Stomach (tissue), 9 donors: ENCODE measurements around the gene CCDC97. TPM values are rescaled to one million over a fixed set of nuclear protein-coding genes. Genes with fewer than 3 reads are reported as not detected.

Experiments used
- DNase-seq, 2 donors: peaks; one replicate each; pipeline versions ENCODE4 v3.0.0 to v3.0.0-alpha.2; 2013 to 2019
- H3K27ac ChIP-seq, 5 donors: fragments of 200-600 bp in 4 of 5; sonication (generic) in 4 of 5; one replicate each; pipeline ENCODE4 v1.5.1; 2013 to 2019; ENCODE audit warnings: mild to moderate bottlenecking in 1 of 5, moderate library complexity in 1 of 5
- H3K27me3 ChIP-seq, 3 donors: fragments of 200-600 bp; sonication (generic); one replicate each; pipeline ENCODE4 v1.5.1; 2017 to 2019; ENCODE audit warnings: mixed run types in 1 of 3
- H3K36me3 ChIP-seq, 4 donors: fragments of 200-600 bp; sonication (generic); 1 replicate in 3 of 4; 2 replicates in 1 of 4; pipeline ENCODE4 v1.5.1; 2016 to 2019
- H3K4me1 ChIP-seq, 4 donors: fragments of 200-600 bp; sonication (generic); one replicate each; pipeline ENCODE4 v1.5.1; 2016 to 2019
- H3K4me3 ChIP-seq, 4 donors: fragments of 200-600 bp; sonication (generic) in 3 of 4; one replicate each; pipeline ENCODE4 v1.5.1; 2016 to 2019; ENCODE audit warnings: mild to moderate bottlenecking in 1 of 4
- H3K9me3 ChIP-seq, 4 donors: fragments of 200-600 bp; sonication (generic); one replicate each; pipeline ENCODE4 v1.5.1; 2016 to 2019
- EP300 ChIP-seq: sonication (generic); formaldehyde crosslinking; IDR thresholded peaks from one replicate; pipeline ENCODE4 v1.6.1; 2017; ENCODE audit warnings: antibody characterized with exemption
- POLR2A ChIP-seq, 4 donors: fragments of 450-650 bp; IDR thresholded peaks; one replicate each; pipeline ENCODE4 v1.6.1; 2016; ENCODE audit warnings: antibody characterized with exemption in 4 of 4, control low read depth in 2 of 4, mild to moderate bottlenecking in 1 of 4, moderate library complexity in 1 of 4
- POLR2AphosphoS5 ChIP-seq, 3 donors: sonication (generic); formaldehyde crosslinking; IDR thresholded peaks; one replicate each; pipeline ENCODE4 v1.6.1; 2016; ENCODE audit warnings: antibody characterized with exemption in 3 of 3
- WGBS, 5 donors: extraction: QIAGEN DNeasy Blood & Tissue Kit in 3 of 5; methylation state at CpG; one replicate each; pipeline versions ENCODE4 v1.1.5 to v1.1.7; 2013 to 2018; 5-methylcytosine and 5-hydroxymethylcytosine counted together
- intact Hi-C: fragments of 100-400 bp; cut with DNase I; formaldehyde crosslinking; loops from one replicate; pipeline ENCODE4 v1.15.1; 2023; ENCODE audit warnings: low total_unique reads
- polyA plus RNA-seq, 3 donors: library from polyadenylated mRNA; stranded (reverse); fragments of 200-250 nt; gene quantifications; one replicate each; pipeline ENCODE4 v1.2.3, GENCODE V29; 2013
- small RNA-seq, 4 donors: library from RNA; depleted of rRNA; stranded (forward); fragments of <200 nt; gene quantifications; one replicate each; pipeline ENCODE3, GENCODE V24; 2016
- total RNA-seq, 5 donors: library from RNA; depleted of rRNA; stranded (reverse); fragments of >200 nt; gene quantifications; one replicate each; pipeline versions ENCODE4 v1.1.0 to v1.2.3, GENCODE V29; 2014 to 2016
- TF ChIP-seq, protein P1 (sequence below), 7 experiments: fragments of 450-650 bp in 4 of 7; fragments of 200-600 bp in 3 of 7; sonication (generic) in 3 of 7; IDR thresholded peaks; one replicate each; pipeline ENCODE4 v1.5.1; 2016 to 2019; ENCODE audit warnings: antibody characterized with exemption in 7 of 7, control low read depth in 2 of 7, mild to moderate bottlenecking in 1 of 7
- donor health status: healthy with polysubstance abuse.
- donor health status: Bipolar disorder and iron deficiency.
- donor health status: healthy.

Gene CCDC97
- total and polyA plus RNA-seq, 8 donors, result 2.2 to 62.6 (median 13.3) TPM

DNA sequence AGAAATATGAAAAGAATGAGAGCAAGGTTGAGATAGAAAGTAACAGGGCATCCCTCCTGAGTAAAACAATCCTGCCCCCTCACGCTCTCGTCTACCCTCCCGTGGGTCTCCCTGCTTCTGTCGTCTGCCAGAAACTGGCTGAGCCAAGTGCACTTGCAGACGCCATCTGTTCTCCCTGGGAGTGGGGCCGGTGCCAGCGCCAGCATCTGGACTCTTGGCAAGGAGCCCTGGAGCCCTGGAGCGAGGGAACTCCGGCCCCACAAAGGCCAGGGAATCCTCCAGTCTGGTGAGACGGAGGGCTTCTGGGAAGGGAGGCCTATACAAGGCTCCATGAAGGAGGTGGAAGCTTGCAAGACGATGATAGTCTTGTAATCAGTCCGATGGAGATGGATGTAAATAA is 64.0 kb downstream of the CCDC97 start:
- Histone ChIP-seq H3K36me3 (no peaks in the 10 kb centered on the region), H3K27me3 (no peaks in the 10 kb centered on the region), H3K27ac (peak overlapping the region in 2 of 5 donors; percentile 16 to 52), H3K9me3 (no peaks in the 10 kb centered on the region), H3K4me3 (no peak overlapping the region), H3K4me1 (peaks cover 18 to 43% (median 35%) of the 10 kb centered on the region in 4 donors)
- no peak for TF ChIP-seq POLR2A (IDR thresholded peaks at IDR 0.05)
- TF ChIP-seq, protein P1, sequence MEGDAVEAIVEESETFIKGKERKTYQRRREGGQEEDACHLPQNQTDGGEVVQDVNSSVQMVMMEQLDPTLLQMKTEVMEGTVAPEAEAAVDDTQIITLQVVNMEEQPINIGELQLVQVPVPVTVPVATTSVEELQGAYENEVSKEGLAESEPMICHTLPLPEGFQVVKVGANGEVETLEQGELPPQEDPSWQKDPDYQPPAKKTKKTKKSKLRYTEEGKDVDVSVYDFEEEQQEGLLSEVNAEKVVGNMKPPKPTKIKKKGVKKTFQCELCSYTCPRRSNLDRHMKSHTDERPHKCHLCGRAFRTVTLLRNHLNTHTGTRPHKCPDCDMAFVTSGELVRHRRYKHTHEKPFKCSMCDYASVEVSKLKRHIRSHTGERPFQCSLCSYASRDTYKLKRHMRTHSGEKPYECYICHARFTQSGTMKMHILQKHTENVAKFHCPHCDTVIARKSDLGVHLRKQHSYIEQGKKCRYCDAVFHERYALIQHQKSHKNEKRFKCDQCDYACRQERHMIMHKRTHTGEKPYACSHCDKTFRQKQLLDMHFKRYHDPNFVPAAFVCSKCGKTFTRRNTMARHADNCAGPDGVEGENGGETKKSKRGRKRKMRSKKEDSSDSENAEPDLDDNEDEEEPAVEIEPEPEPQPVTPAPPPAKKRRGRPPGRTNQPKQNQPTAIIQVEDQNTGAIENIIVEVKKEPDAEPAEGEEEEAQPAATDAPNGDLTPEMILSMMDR (IDR thresholded peaks at IDR 0.05), result no peak
- peak; percentile 49 to 72 (median 68) for TF ChIP-seq POLR2AphosphoS5 (IDR thresholded peaks at IDR 0.05)
- TF ChIP-seq EP300, result no peak
- intact Hi-C loops, result no loop called here
- DNase-seq, result peak; percentile 88 to 94
- 23 to 27% (median 25%) methylated on average over 12 of the region's 12 CpGs for WGBS, 5 donors

Small RNA genes within 50 kb of the gene (small RNA-seq; reads per million reads assigned to genes)
- gene RN7SL34P, result 0 reads per million in 4 donors

Other genes starting within 250 kb of the CCDC97 start
- gene CYP2A13, start 221.7 kb upstream of the CCDC97 start, total RNA-seq, result not detected
- gene CYP2A13, start 221.7 kb upstream of the CCDC97 start, polyA plus RNA-seq, result not detected
- gene CYP2F1, start 195.7 kb upstream of the CCDC97 start, total RNA-seq, result not detected
- gene CYP2F1, start 195.7 kb upstream of the CCDC97 start, polyA plus RNA-seq, result under 1 TPM in 1 of 3 donors, not detected in 2; 0.30 TPM
- gene CYP2S1, start 117.0 kb upstream of the CCDC97 start, total RNA-seq, result 10 to 100 TPM; 13.4 to 85.3 (median 39.7) TPM
- gene CYP2S1, start 117.0 kb upstream of the CCDC97 start, polyA plus RNA-seq, result 10 to 100 TPM in 2 of 3 donors, 1 to 10 TPM in 1; 7.9 to 19.9 (median 15.5) TPM
- gene AXL, start 90.9 kb upstream of the CCDC97 start, total RNA-seq, result 10 to 100 TPM; 14.8 to 48.7 (median 38.9) TPM
- gene AXL, start 90.9 kb upstream of the CCDC97 start, polyA plus RNA-seq, result 1 to 10 TPM; 6.1 to 8.4 (median 7.0) TPM
- gene HNRNPUL1, start 45.8 kb upstream of the CCDC97 start, total RNA-seq, result 100 to 1,000 TPM in 3 of 5 donors, 10 to 100 TPM in 2; 47.8 to 319 (median 104) TPM
- gene HNRNPUL1, start 45.8 kb upstream of the CCDC97 start, polyA plus RNA-seq, result 10 to 100 TPM; 64.2 to 89.0 (median 84.0) TPM
- 10 to 100 TPM in 3 of 5 donors, 1 to 10 TPM in 2; 1.3 to 54.3 (median 13.6) TPM for gene TGFB1, start 43.8 kb downstream of the CCDC97 start, total RNA-seq
- 10 to 100 TPM; 10.2 to 15.6 (median 15.4) TPM for gene TGFB1, start 43.8 kb downstream of the CCDC97 start, polyA plus RNA-seq
- gene B9D2, start 54.0 kb downstream of the CCDC97 start, total RNA-seq, result 10 to 100 TPM in 1 of 5 donors, 1 to 10 TPM in 2, under 1 TPM in 1, not detected in 1; 0.58 to 20.3 (median 5.3) TPM
- 10 to 100 TPM in 2 of 3 donors, 1 to 10 TPM in 1; 9.2 to 17.4 (median 10.7) TPM for gene B9D2, start 54.0 kb downstream of the CCDC97 start, polyA plus RNA-seq
- gene TMEM91, start 66.4 kb downstream of the CCDC97 start, total RNA-seq, result 10 to 100 TPM in 2 of 5 donors, 1 to 10 TPM in 3; 2.3 to 76.3 (median 8.2) TPM
- gene TMEM91, start 66.4 kb downstream of the CCDC97 start, polyA plus RNA-seq, result 10 to 100 TPM; 14.8 to 33.9 (median 22.4) TPM
- 100 to 1,000 TPM in 1 of 5 donors, 10 to 100 TPM in 3, 1 to 10 TPM in 1; 4.8 to 131 (median 18.7) TPM for gene EXOSC5, start 87.2 kb downstream of the CCDC97 start, total RNA-seq
- gene EXOSC5, start 87.2 kb downstream of the CCDC97 start, polyA plus RNA-seq, result 10 to 100 TPM; 21.8 to 48.0 (median 26.0) TPM
- 10 to 100 TPM in 4 of 5 donors, 1 to 10 TPM in 1; 1.8 to 55.4 (median 23.0) TPM for gene BCKDHA, start 87.6 kb downstream of the CCDC97 start, total RNA-seq
- 10 to 100 TPM; 48.7 to 80.6 (median 50.9) TPM for gene BCKDHA, start 87.6 kb downstream of the CCDC97 start, polyA plus RNA-seq
- gene B3GNT8, start 117.2 kb downstream of the CCDC97 start, total RNA-seq, result 100 to 1,000 TPM in 1 of 5 donors, 1 to 10 TPM in 1, under 1 TPM in 1, not detected in 2; 0.92 to 158 (median 1.7) TPM
- 1 to 10 TPM; 4.6 to 9.9 (median 6.1) TPM for gene B3GNT8, start 117.2 kb downstream of the CCDC97 start, polyA plus RNA-seq
- gene DMAC2, start 129.7 kb downstream of the CCDC97 start, total RNA-seq, result 10 to 100 TPM in 4 of 5 donors, 1 to 10 TPM in 1; 8.2 to 50.0 (median 36.4) TPM
- gene DMAC2, start 129.7 kb downstream of the CCDC97 start, polyA plus RNA-seq, result 10 to 100 TPM; 44.1 to 50.9 (median 48.1) TPM
- not detected for gene ERICH4, start 133.0 kb downstream of the CCDC97 start, total RNA-seq
- not detected for gene ERICH4, start 133.0 kb downstream of the CCDC97 start, polyA plus RNA-seq